Muscle of leg (tissue), 11 donors: ENCODE data around the gene RNF213. TPM values are rescaled to one million over a fixed set of nuclear protein-coding genes. Genes with fewer than 3 reads are reported as not detected.
A peak's percentile ranks its signal among the peaks of the same experiment; 100 is the strongest.

ENCODE experiments used
- DNase-seq: peaks from one replicate; pipeline ENCODE4 v3.0.0; 2013
- H3K27ac ChIP-seq: one replicate; pipeline ENCODE4 v1.5.1; 2013; ENCODE audit warnings: mild to moderate bottlenecking, low read length, control low read depth
- H3K27me3 ChIP-seq: one replicate; pipeline ENCODE4 v1.6.1; 2013; ENCODE audit warnings: low read length; ENCODE audit not compliant: control insufficient read depth, insufficient read depth
- H3K36me3 ChIP-seq: one replicate; pipeline ENCODE4 v1.6.1; 2013; ENCODE audit warnings: low read length; ENCODE audit not compliant: control insufficient read depth, insufficient read depth
- H3K4me1 ChIP-seq: one replicate; pipeline ENCODE4 v1.6.1; 2013; ENCODE audit warnings: low read length; ENCODE audit not compliant: control insufficient read depth, insufficient read depth
- H3K4me3 ChIP-seq: one replicate; pipeline ENCODE4 v1.5.1; 2013; ENCODE audit warnings: low read length, control low read depth
- H3K9me3 ChIP-seq: replicated peaks from 2 replicates; pipeline ENCODE4 v1.6.1; 2013; ENCODE audit warnings: low read depth, low read length; ENCODE audit not compliant: control insufficient read depth
- WGBS: methylation state at CpG from one replicate; pipeline ENCODE4 v1.1.5; 2013; ENCODE audit warnings: missing lambda C conversion rate; ENCODE audit not compliant: insufficient coverage; 5-methylcytosine and 5-hydroxymethylcytosine counted together
- polyA plus RNA-seq, 8 donors: library from polyadenylated mRNA; unstranded; fragments of 120-200 nt; gene quantifications; one replicate each; pipeline versions ENCODE4 v1.2.1 to v1.2.3, GENCODE V29; 2013; ENCODE audit warnings: inconsistent platforms in 1 of 8, low replicate concordance in 1 of 8; ENCODE audit not compliant: insufficient read length in 8 of 8, insufficient read depth in 1 of 8
- total RNA-seq: library from RNA; stranded (reverse); fragments of 120-200 nt; gene quantifications from one replicate; pipeline ENCODE4 v1.2.4, GENCODE V29; 2013

RNF213 gene
- total and polyA plus RNA-seq, 9 donors = 23.0 to 43.0 (median 32.9) TPM

GRCh38 chr17:80217703-80218362 lies 42.8 kb upstream of the RNF213 start:
- no peaks in the 10 kb centered on the region for H3K27me3 ChIP-seq
- H3K36me3 ChIP-seq = peaks cover 33% of the 10 kb centered on the region
- DNase-seq = no peak
- 95% methylated on average over 11 of the region's 13 CpGs for WGBS
- no peaks in the 10 kb centered on the region for H3K9me3 ChIP-seq
- peaks cover 20% of the 10 kb centered on the region for H3K4me1 ChIP-seq
- H3K4me3 ChIP-seq = no peak overlapping the region
- no peak overlapping the region for H3K27ac ChIP-seq

GRCh38 chr17:80218391-80218790 lies 42.3 kb upstream of the RNF213 start:
- 93% methylated on average over 3 of the region's 7 CpGs for WGBS
- no peak overlapping the region for H3K4me3 ChIP-seq

GRCh38 chr17:80219013-80219762 lies 41.5 kb upstream of the RNF213 start:
- H3K4me3 ChIP-seq = peak overlapping the region; percentile 76

More at GRCh38 chr17:80218391-80218790, 42.3 kb upstream of the RNF213 start:
- DNase-seq = no peak
- no peak overlapping the region for H3K27ac ChIP-seq
- peaks cover 32% of the 10 kb centered on the region for H3K36me3 ChIP-seq
- peaks cover 20% of the 10 kb centered on the region for H3K4me1 ChIP-seq
- no peaks in the 10 kb centered on the region for H3K9me3 ChIP-seq
- no peaks in the 10 kb centered on the region for H3K27me3 ChIP-seq

DNA sequence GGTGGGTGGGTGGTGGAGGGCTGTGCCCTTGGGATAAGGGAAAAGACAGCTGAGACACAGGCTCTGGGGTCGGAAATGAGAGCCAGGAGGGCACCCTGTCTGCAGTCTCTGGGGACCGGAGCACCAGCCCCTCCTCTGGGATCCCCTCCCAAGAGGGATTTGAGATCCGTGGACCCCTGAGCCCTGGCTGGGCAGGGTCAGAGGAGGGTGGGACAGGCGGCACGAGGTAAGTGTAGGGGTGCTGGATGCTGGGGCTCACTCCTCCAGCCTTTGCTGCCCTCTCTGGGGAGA lies 40.9 kb upstream of the RNF213 start:
- Histone ChIP-seq H3K4me1 (peaks cover 20% of the 10 kb centered on the region), H3K27me3 (no peaks in the 10 kb centered on the region), H3K36me3 (peaks cover 24% of the 10 kb centered on the region), H3K4me3 (peak overlapping the region; percentile 76), H3K9me3 (no peaks in the 10 kb centered on the region), H3K27ac (peak overlapping the region; percentile 70)
- no peak for DNase-seq
- WGBS = 0% methylated on average over 5 of the region's 5 CpGs

More at GRCh38 chr17:80219013-80219762, 41.5 kb upstream of the RNF213 start:
- 25% methylated on average over 11 of the region's 15 CpGs for WGBS
- no peaks in the 10 kb centered on the region for H3K27me3 ChIP-seq
- H3K36me3 ChIP-seq = peaks cover 28% of the 10 kb centered on the region
- H3K27ac ChIP-seq = peak overlapping the region; percentile 70
- peak; percentile 77 for DNase-seq
- no peaks in the 10 kb centered on the region for H3K9me3 ChIP-seq
- H3K4me1 ChIP-seq = peaks cover 20% of the 10 kb centered on the region

- DNase-seq = peak; percentile 77
- peak within 1 kb of the TSS; percentile 70 for H3K27ac ChIP-seq
- H3K36me3 ChIP-seq = peaks cover 23% of the 10 kb centered on the region
- H3K4me3 ChIP-seq = peak within 1 kb of the TSS; percentile 76
- H3K9me3 ChIP-seq = no peaks in the 10 kb centered on the region
- H3K27me3 ChIP-seq = no peaks in the 10 kb centered on the region
- WGBS = under 1% methylated on average over 72 of the region's 77 CpGs
- peaks cover 20% of the 10 kb centered on the region for H3K4me1 ChIP-seq
Measured at GRCh38 chr17:80220054-80220735, 40.5 kb upstream of the RNF213 start, which contains the start of the genes SGSH and SLC26A11. TSS of gene SGSH (minus strand) at chr17:80220333. CDS start at chr17:80220313, 20 bp downstream. TSS of gene SLC26A11 (plus strand) at chr17:80220427. CDS start at chr17:80221561, 1,134 bp downstream.

DNA sequence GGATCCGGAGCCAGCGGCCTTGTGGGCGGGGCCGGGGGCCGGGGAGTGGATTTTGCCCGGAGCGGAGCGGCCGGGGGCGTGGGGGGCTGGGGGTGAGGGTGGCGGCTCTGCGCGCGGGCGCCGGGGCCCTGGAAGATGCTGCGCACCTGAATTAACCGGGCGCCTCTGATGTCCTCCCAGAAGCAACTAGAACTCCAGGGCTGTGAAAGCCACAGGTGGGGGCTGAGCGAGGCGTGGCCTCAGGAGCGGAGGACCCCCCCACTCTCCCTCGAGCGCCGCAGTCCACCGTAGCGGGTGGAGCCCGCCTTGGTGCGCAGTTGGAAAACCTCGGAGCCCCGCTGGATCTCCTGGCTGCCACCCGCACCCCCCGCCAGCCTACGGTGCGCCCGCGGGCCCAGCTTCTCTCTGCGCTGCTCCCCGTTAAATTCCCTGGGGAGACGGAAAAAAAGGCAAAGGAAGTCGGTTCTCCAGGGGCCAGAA lies 39.9 kb upstream of the RNF213 start:
- Histone ChIP-seq H3K4me3 (peak overlapping the region; percentile 76), H3K27me3 (no peaks in the 10 kb centered on the region), H3K27ac (no peak overlapping the region), H3K4me1 (peaks cover 20% of the 10 kb centered on the region), H3K36me3 (peaks cover 24% of the 10 kb centered on the region), H3K9me3 (no peaks in the 10 kb centered on the region)
- under 1% methylated on average over 27 of the region's 41 CpGs for WGBS
- peak; percentile 37 for DNase-seq

- H3K4me3 ChIP-seq = peak overlapping the region; percentile 76
- H3K36me3 ChIP-seq = peaks cover 23% of the 10 kb centered on the region
- H3K9me3 ChIP-seq = no peaks in the 10 kb centered on the region
- peaks cover 20% of the 10 kb centered on the region for H3K4me1 ChIP-seq
- H3K27me3 ChIP-seq = no peaks in the 10 kb centered on the region
- no peak overlapping the region for H3K27ac ChIP-seq
- WGBS = 57% methylated on average over 19 of the region's 29 CpGs
- no peak for DNase-seq
Measured at GRCh38 chr17:80221351-80222105, 39.1 kb upstream of the RNF213 start.

DNA sequence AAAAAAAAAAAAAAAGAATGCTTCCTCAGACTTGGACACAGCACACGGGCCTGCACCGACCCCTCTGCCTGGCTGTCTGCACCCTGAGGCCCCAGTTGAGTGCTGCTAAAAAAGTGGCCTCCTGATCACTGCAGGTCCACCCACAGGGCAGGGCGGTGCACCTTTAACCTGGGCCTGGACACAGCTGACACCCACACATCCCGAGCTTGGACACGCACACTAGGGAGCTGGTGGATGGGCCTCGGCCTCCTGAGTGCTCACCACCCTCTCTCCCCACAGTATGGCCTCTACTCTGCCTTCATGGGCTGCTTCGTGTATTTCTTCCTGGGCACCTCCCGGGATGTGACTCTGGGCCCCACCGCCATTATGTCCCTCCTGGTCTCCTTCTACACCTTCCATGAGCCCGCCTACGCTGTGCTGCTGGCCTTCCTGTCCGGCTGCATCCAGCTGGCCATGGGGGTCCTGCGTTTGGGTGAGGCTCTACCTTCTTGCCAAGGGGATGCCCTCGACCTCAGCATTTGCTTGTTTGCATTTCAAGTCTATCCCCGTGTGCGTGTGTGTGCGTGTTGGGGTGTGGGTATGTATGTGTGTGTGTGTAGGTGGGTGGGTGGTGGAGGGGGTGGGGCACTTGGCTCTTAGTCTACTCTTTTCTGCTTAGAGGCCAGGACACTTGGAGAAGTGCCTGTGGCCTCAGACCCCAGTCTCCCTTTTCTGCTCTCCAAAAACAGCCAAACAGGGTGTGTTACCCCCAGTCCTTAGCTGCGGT lies 38.1 kb upstream of the RNF213 start:
- WGBS = 89% methylated on average over 14 of the region's 18 CpGs
- Histone ChIP-seq H3K36me3 (peaks cover 19% of the 10 kb centered on the region), H3K27me3 (no peaks in the 10 kb centered on the region), H3K9me3 (no peaks in the 10 kb centered on the region), H3K4me1 (peaks cover 20% of the 10 kb centered on the region), H3K4me3 (no peak overlapping the region), H3K27ac (no peak overlapping the region)
- DNase-seq = no peak

GRCh38 chr17:80223142-80223815 lies 37.4 kb upstream of the RNF213 start:
- no peaks in the 10 kb centered on the region for H3K9me3 ChIP-seq
- 84% methylated on average over 18 of the region's 18 CpGs for WGBS
- H3K36me3 ChIP-seq = peaks cover 18% of the 10 kb centered on the region
- H3K27ac ChIP-seq = no peak overlapping the region
- H3K27me3 ChIP-seq = no peaks in the 10 kb centered on the region
- no peak for DNase-seq
- H3K4me3 ChIP-seq = no peak overlapping the region
- H3K4me1 ChIP-seq = peaks cover 20% of the 10 kb centered on the region
